Body of pancreas (tissue), 4 donors: ENCODE results near the gene CAPZA2. TPM values are rescaled to one million over a fixed set of nuclear protein-coding genes. Genes with fewer than 3 reads are reported as not detected.

ENCODE experiments used
- ATAC-seq: fragments of 150-250 bp; one replicate; pipeline ENCODE4 v1.9.1; 2016
- DNase-seq, 4 donors: peaks; one replicate each; pipeline ENCODE4 v3.0.0-alpha.2; 2019
- H3K27ac ChIP-seq, 4 donors: fragments of 200-600 bp; sonication (generic); 1 replicate in 3 of 4; 2 replicates in 1 of 4; pipeline versions ENCODE4 v1.5.1 to v1.6.1; 2016 to 2019; ENCODE audit warnings: mild to moderate bottlenecking in 1 of 4, mixed read lengths in 1 of 4, moderate library complexity in 1 of 4
- H3K27me3 ChIP-seq, 2 donors: fragments of 200-600 bp; sonication (generic); one replicate each; pipeline ENCODE4 v1.6.0; 2016; ENCODE audit warnings: mild to moderate bottlenecking in 1 of 2
- H3K36me3 ChIP-seq, 2 donors: fragments of 200-600 bp; sonication (generic); replicated peaks in 1 of 2; 2 replicates each; pipeline ENCODE4 v1.5.1; 2016; ENCODE audit warnings: low read depth in 2 of 2; ENCODE audit not compliant: insufficient read depth in 1 of 2
- H3K4me1 ChIP-seq: fragments of 200-600 bp; sonication (generic); one replicate; pipeline ENCODE4 v1.6.0; 2016
- H3K4me3 ChIP-seq, 2 donors: fragments of 200-600 bp; sonication (generic); 1 replicate in 1 of 2; 2 replicates in 1 of 2; pipeline ENCODE4 v1.5.1; 2016 to 2019
- H3K9me3 ChIP-seq, 3 donors: fragments of 200-600 bp; sonication (generic); 1 replicate in 2 of 3; 2 replicates in 1 of 3; pipeline ENCODE4 v1.5.1; 2016
- POLR2A ChIP-seq, 3 donors: fragments of 450-650 bp; IDR thresholded peaks; one replicate each; pipeline ENCODE4 v1.6.1; 2016; ENCODE audit warnings: antibody characterized with exemption in 3 of 3, mild to moderate bottlenecking in 2 of 3
- WGBS, 2 donors: methylation state at CpG; one replicate each; pipeline ENCODE4 v1.1.5; 2017; 5-methylcytosine and 5-hydroxymethylcytosine counted together
- intact Hi-C: fragments of 100-400 bp; cut with DNase I; formaldehyde crosslinking; loops from one replicate; pipeline ENCODE4 v1.15.1; 2023
- total RNA-seq, 2 donors: library from RNA; depleted of rRNA; stranded (reverse); fragments of >200 nt; gene quantifications; one replicate each; pipeline ENCODE4 v1.1.0, GENCODE V29; 2016
- TF ChIP-seq, protein P1 (sequence below), 7 experiments: fragments of 450-650 bp in 4 of 7; fragments of 200-600 bp in 3 of 7; sonication (generic) in 3 of 7; IDR thresholded peaks; one replicate each; pipeline ENCODE4 v1.5.1; 2016 to 2019; ENCODE audit warnings: antibody characterized with exemption in 7 of 7

The CAPZA2 gene
- total RNA-seq, 2 donors from 2014 or later = 53.1 to 53.4 TPM

DNA sequence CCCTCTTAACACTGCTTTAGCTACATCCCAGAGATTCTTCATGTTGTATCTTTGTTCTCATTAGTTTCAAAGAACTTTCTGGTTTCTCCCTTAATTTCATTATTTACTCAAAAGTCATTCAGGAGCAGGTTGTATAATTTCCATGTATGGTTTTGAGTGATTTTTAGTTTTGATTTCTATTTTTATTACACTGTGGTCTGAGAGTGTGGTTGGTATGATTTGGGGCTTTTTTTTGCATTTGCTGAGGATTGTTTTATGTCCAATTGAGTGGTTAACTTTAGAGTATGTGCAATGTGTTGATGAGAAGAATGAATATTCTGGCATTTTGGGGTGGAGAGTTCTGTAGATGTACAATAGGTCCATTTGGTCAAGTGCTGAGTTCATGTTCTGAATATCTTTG lies 37.9 kb upstream of the CAPZA2 start:
- H3K36me3 ChIP-seq = no peaks in the 10 kb centered on the region
- no peaks in the 10 kb centered on the region for H3K9me3 ChIP-seq
- no peak overlapping the region for H3K4me3 ChIP-seq
- TF ChIP-seq, protein P1, sequence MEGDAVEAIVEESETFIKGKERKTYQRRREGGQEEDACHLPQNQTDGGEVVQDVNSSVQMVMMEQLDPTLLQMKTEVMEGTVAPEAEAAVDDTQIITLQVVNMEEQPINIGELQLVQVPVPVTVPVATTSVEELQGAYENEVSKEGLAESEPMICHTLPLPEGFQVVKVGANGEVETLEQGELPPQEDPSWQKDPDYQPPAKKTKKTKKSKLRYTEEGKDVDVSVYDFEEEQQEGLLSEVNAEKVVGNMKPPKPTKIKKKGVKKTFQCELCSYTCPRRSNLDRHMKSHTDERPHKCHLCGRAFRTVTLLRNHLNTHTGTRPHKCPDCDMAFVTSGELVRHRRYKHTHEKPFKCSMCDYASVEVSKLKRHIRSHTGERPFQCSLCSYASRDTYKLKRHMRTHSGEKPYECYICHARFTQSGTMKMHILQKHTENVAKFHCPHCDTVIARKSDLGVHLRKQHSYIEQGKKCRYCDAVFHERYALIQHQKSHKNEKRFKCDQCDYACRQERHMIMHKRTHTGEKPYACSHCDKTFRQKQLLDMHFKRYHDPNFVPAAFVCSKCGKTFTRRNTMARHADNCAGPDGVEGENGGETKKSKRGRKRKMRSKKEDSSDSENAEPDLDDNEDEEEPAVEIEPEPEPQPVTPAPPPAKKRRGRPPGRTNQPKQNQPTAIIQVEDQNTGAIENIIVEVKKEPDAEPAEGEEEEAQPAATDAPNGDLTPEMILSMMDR (IDR thresholded peaks at IDR 0.05) = no peak
- TF ChIP-seq POLR2A (IDR thresholded peaks at IDR 0.05) = no peak
- H3K27ac ChIP-seq = no peak overlapping the region
- intact Hi-C loops = no loop called here
- no peak for ATAC-seq
- no peaks in the 10 kb centered on the region for H3K4me1 ChIP-seq
- no peaks in the 10 kb centered on the region for H3K27me3 ChIP-seq
- DNase-seq = no peak

DNA sequence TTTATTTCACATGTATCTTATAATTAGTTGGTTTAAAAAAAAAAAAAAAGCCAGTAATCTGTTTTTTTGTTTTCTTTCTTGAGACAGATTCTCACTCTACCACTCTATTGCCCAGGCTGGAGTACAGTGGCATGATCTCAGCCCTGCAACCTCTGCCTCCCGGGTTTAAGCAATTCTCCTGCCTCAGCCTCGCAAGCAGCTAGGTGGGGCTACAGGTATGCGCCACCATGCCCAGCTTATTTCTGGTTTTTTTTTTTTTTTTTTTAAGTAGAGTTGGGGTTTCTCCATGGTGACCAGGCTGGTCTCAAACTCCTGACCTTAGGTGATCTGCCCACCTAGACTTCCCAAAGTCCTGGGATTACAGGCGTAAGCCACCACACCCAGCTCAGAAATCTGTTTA lies 34.1 kb upstream of the CAPZA2 start:
- DNase-seq (no peak), ATAC-seq (no peak)
- Histone ChIP-seq H3K27ac (no peak overlapping the region), H3K4me1 (no peaks in the 10 kb centered on the region), H3K9me3 (no peaks in the 10 kb centered on the region), H3K36me3 (no peaks in the 10 kb centered on the region), H3K4me3 (no peak overlapping the region), H3K27me3 (no peaks in the 10 kb centered on the region)
- TF ChIP-seq, protein P1 (IDR thresholded peaks at IDR 0.05) = no peak
- no peak for TF ChIP-seq POLR2A (IDR thresholded peaks at IDR 0.05)
- intact Hi-C loops = no loop called here
- WGBS, 2 donors = 90 to 91% methylated on average over 4 of the region's 4 CpGs

DNA sequence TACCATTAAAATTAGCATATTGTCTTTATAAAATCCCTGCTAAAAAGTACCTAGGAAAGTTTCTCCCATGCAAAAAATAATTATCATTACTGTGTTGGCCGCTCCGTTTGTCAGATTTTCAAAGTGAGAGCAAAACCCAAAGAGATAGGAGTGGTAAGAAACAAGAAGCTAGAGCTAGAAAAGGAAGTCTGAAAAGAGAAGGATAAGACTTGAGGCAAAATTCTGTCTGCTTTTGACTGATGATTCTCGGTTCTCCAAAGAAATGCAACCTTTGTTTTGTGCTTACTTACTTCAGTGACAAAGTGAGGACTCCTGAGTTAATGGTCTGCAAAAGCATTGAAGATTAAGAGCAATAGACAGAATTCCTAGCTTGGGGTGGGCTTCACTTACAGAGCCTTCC lies 33.3 kb upstream of the CAPZA2 start:
- Histone ChIP-seq H3K9me3 (no peaks in the 10 kb centered on the region), H3K36me3 (no peaks in the 10 kb centered on the region), H3K4me3 (no peak overlapping the region), H3K27ac (no peak overlapping the region), H3K27me3 (no peaks in the 10 kb centered on the region), H3K4me1 (no peaks in the 10 kb centered on the region)
- intact Hi-C loops = no loop called here
- 83 to 90% methylated on average over 3 of the region's 3 CpGs for WGBS, 2 donors
- ATAC-seq = no peak
- TF ChIP-seq, protein P1 (IDR thresholded peaks at IDR 0.05) = no peak
- no peak for TF ChIP-seq POLR2A (IDR thresholded peaks at IDR 0.05)
- DNase-seq = no peak

DNA sequence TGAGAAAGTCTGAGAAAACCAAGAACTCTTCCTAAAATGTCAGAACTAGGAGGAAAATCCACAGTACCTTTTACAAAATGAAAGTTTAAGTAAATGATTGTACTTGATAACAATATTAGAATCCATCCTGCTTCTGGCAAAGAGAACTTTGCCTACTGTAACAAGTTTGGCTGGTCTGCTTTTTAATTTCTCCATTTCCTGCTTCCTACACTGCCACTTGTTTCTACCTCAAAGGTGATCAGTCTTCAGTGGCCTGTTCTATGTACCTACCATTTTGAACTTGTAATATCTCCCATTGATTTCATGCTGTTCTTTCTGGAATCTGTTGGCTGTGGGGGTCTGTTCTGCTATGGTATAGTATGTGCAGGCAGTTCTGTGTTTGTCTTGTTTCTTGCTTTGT lies 32.9 kb upstream of the CAPZA2 start:
- Histone ChIP-seq H3K36me3 (no peaks in the 10 kb centered on the region), H3K4me1 (no peaks in the 10 kb centered on the region), H3K27ac (no peak overlapping the region), H3K9me3 (no peaks in the 10 kb centered on the region), H3K4me3 (no peak overlapping the region), H3K27me3 (no peaks in the 10 kb centered on the region)
- DNase-seq (no peak), ATAC-seq (no peak)
- intact Hi-C loops = no loop called here
- TF ChIP-seq, protein P1 (IDR thresholded peaks at IDR 0.05) = no peak
- TF ChIP-seq POLR2A (IDR thresholded peaks at IDR 0.05) = no peak

DNA sequence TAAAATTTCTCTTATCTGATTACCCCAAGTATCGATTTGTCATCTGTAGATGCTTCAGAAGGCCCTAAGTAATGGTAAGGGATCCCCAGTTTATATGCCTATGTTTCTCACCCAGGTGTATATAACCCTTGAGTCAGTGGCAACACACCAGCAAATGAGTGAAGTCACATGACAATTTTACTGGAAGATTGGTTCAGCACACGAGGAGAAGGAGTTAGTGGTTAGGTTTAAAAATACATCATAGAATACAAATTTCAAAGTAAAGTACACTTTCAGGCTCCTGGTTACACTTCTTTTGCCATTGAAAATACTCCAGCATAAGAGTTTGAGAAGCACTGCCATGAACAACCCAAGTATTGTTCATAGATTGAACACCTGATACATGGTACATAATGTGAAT lies 29.7 kb upstream of the CAPZA2 start:
- H3K9me3 ChIP-seq = no peaks in the 10 kb centered on the region
- H3K4me1 ChIP-seq = no peaks in the 10 kb centered on the region
- intact Hi-C loops = no loop called here
- no peak for DNase-seq
- no peak overlapping the region for H3K4me3 ChIP-seq
- no peak for TF ChIP-seq POLR2A (IDR thresholded peaks at IDR 0.05)
- TF ChIP-seq, protein P1 (IDR thresholded peaks at IDR 0.05) = no peak
- no peaks in the 10 kb centered on the region for H3K27me3 ChIP-seq
- H3K36me3 ChIP-seq = no peaks in the 10 kb centered on the region
- 61 to 78% methylated on average over 2 of the region's 2 CpGs for WGBS, 2 donors
- no peak for ATAC-seq
- H3K27ac ChIP-seq = no peak overlapping the region
